Lung (tissue), 12 donors: Measurements from ENCODE around the gene RBM38. TPM values are rescaled to one million over a fixed set of nuclear protein-coding genes. Genes with fewer than 3 reads are reported as not detected.

Source experiments
- ATAC-seq: fragments of 200-7000 bp; cut with Tn5 transposase; one replicate; pipeline ENCODE4 v1.9.1; 2020; ENCODE audit warnings: moderate number of reproducible peaks; ENCODE audit not compliant: insufficient read depth, low FRiP score
- DNase-seq, 3 donors: peaks; one replicate each; pipeline ENCODE4 v3.0.0-alpha.2; 2013 to 2017
- H3K27ac ChIP-seq, 2 donors: one replicate each; pipeline ENCODE4 v1.5.1; 2013; ENCODE audit warnings: mild to moderate bottlenecking in 2 of 2, moderate library complexity in 2 of 2, control low read depth in 1 of 2, inconsistent platforms in 1 of 2, low read depth in 1 of 2, low read length in 1 of 2
- H3K27me3 ChIP-seq, 3 donors: one replicate each; pipeline ENCODE4 v1.5.1; 2013; ENCODE audit warnings: low read length in 2 of 3; ENCODE audit not compliant: control insufficient read depth in 3 of 3, insufficient read depth in 3 of 3
- H3K36me3 ChIP-seq, 4 donors: one replicate each; pipeline ENCODE4 v1.5.1; 2013; ENCODE audit warnings: low read length in 4 of 4, mild to moderate bottlenecking in 1 of 4, moderate library complexity in 1 of 4; ENCODE audit not compliant: control insufficient read depth in 4 of 4, insufficient read depth in 4 of 4
- H3K4me1 ChIP-seq, 5 donors: one replicate each; pipeline ENCODE4 v1.5.1; 2013; ENCODE audit warnings: low read length in 5 of 5, mild to moderate bottlenecking in 2 of 5, moderate library complexity in 1 of 5; ENCODE audit not compliant: control insufficient read depth in 5 of 5, insufficient read depth in 5 of 5
- H3K4me3 ChIP-seq: one replicate; pipeline ENCODE4 v1.5.1; 2013; ENCODE audit warnings: mild to moderate bottlenecking, control low read depth, moderate library complexity
- H3K9ac ChIP-seq, 2 donors: one replicate each; pipeline ENCODE4 v1.5.1; 2013; ENCODE audit warnings: low read length in 2 of 2, control low read depth in 1 of 2; ENCODE audit not compliant: insufficient read depth in 1 of 2
- H3K9me3 ChIP-seq, 4 donors: one replicate each; pipeline ENCODE4 v1.5.1; 2013; ENCODE audit warnings: low read length in 3 of 4, mild to moderate bottlenecking in 1 of 4, moderate library complexity in 1 of 4; ENCODE audit not compliant: control insufficient read depth in 4 of 4, insufficient read depth in 3 of 4
- WGBS, 2 donors: extraction: QIAGEN DNeasy Blood & Tissue Kit; methylation state at CpG; one replicate each; pipeline ENCODE4 v1.1.7; 2013; 5-methylcytosine and 5-hydroxymethylcytosine counted together
- polyA plus RNA-seq, 2 donors: library from polyadenylated mRNA; stranded (reverse); fragments of 200-250 nt; gene quantifications; one replicate each; pipeline ENCODE4 v1.2.1, GENCODE V29; 2013
- total RNA-seq, 2 donors: library from RNA; depleted of rRNA in 1 of 2; stranded (reverse); fragments of >200 nt in 1 of 2; gene quantifications; one replicate each; pipeline ENCODE4 v1.2.1, GENCODE V29; 2014 to 2021
- TF ChIP-seq, protein P1 (sequence below): IDR thresholded peaks from 2 replicates; pipeline ENCODE4 v1.5.1; 2012; ENCODE audit warnings: mild to moderate bottlenecking; ENCODE audit errors: control extremely low read depth, extremely low read depth
- donor health status: control.
- donor health status: control.
- donor health status: Bipolar disorder and iron deficiency.
- donor health status: healthy.
- donor health status: DM: yes; HTN: yes; CAD: no.

The RBM38 gene
- total and polyA plus RNA-seq, 4 donors = 23.1 to 38.6 (median 30.9) TPM

- TF ChIP-seq, protein P1, sequence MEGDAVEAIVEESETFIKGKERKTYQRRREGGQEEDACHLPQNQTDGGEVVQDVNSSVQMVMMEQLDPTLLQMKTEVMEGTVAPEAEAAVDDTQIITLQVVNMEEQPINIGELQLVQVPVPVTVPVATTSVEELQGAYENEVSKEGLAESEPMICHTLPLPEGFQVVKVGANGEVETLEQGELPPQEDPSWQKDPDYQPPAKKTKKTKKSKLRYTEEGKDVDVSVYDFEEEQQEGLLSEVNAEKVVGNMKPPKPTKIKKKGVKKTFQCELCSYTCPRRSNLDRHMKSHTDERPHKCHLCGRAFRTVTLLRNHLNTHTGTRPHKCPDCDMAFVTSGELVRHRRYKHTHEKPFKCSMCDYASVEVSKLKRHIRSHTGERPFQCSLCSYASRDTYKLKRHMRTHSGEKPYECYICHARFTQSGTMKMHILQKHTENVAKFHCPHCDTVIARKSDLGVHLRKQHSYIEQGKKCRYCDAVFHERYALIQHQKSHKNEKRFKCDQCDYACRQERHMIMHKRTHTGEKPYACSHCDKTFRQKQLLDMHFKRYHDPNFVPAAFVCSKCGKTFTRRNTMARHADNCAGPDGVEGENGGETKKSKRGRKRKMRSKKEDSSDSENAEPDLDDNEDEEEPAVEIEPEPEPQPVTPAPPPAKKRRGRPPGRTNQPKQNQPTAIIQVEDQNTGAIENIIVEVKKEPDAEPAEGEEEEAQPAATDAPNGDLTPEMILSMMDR = no peak
- WGBS, 2 donors = 95 to 96% methylated on average over 6 of the region's 6 CpGs
- Histone ChIP-seq H3K4me3 (no peak overlapping the region), H3K27me3 (no peaks in the 10 kb centered on the region), H3K27ac (no peak overlapping the region), H3K36me3 (peaks cover 0 to 2% (median 0%) of the 10 kb centered on the region in 4 donors), H3K9me3 (peaks cover 0 to 4% (median 0%) of the 10 kb centered on the region in 4 donors), H3K9ac (no peak overlapping the region), H3K4me1 (peaks cover 0 to 20% (median 7%) of the 10 kb centered on the region in 5 donors)
- DNase-seq (no peak), ATAC-seq (no peak)
Measured at GRCh38 chr20:57385940-57386339, 5.3 kb upstream of the RBM38 start.

DNA sequence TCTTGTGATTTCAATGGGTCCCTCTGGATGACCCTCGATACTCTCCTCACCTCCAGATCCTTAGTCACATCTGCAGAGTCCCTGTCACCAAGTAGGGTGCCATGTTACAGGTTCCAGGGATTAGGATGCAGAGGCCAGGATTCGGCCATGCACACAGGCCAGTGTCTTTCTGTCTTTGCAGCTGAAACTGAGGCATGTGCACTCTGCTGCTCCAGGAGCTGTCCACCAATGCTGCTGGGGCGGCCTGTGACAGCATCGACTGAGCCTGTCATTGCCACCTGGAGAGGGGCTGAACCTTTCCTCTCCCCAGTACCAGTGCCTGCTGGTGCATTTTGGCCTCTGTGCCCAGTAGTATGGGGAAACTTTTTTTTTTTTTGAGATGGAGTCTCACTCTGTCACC lies 4.4 kb upstream of the RBM38 start:
- H3K9ac ChIP-seq = no peak overlapping the region
- TF ChIP-seq, protein P1 = no peak
- peaks cover 0 to 2% (median 0%) of the 10 kb centered on the region in 4 donors for H3K36me3 ChIP-seq
- 96 to 99% methylated on average over 4 of the region's 4 CpGs for WGBS, 2 donors
- ATAC-seq = no peak
- DNase-seq = no peak
- H3K27ac ChIP-seq = no peak overlapping the region
- H3K27me3 ChIP-seq = no peaks in the 10 kb centered on the region
- H3K4me1 ChIP-seq = peaks cover 0 to 20% (median 7%) of the 10 kb centered on the region in 5 donors
- H3K9me3 ChIP-seq = peaks cover 0 to 4% (median 0%) of the 10 kb centered on the region in 4 donors
- no peak overlapping the region for H3K4me3 ChIP-seq

GRCh38 chr20:57387463-57387862 lies 3.7 kb upstream of the RBM38 start:
- DNase-seq = peak in 1 of 3 donors; percentile 8
- Histone ChIP-seq H3K27me3 (no peaks in the 10 kb centered on the region), H3K4me3 (no peak overlapping the region), H3K9me3 (peaks cover 0 to 4% (median 0%) of the 10 kb centered on the region in 4 donors), H3K36me3 (peaks cover 0 to 2% (median 0%) of the 10 kb centered on the region in 4 donors), H3K9ac (no peak overlapping the region), H3K4me1 (peaks cover 0 to 23% (median 11%) of the 10 kb centered on the region in 5 donors), H3K27ac (no peak overlapping the region)
- no peak for ATAC-seq
- TF ChIP-seq, protein P1 = no peak
- 95 to 98% methylated on average over 8 of the region's 8 CpGs for WGBS, 2 donors

DNA sequence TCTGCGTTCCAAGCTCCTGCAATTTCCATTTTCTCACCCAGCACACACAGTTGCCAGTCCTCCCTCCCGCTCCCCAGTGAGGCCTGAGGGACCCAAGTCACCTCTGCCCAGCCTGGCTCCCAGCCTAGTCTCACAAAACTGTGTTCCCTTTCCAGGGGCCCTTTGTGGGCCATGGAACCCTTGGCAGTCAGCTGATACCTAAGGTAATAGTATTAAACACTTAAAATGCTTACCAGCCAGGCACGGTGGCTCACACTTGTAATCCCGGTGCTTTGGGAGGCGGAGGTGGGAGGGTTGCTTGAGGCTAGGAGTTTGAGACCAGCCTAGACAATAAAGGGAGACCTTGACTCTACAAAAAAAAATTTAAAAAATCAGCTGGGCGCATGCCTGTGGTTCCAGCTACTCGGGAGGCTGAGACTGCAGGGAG lies 3.2 kb upstream of the RBM38 start:
- Histone ChIP-seq H3K36me3 (peaks cover 0 to 2% (median 0%) of the 10 kb centered on the region in 4 donors), H3K27me3 (no peaks in the 10 kb centered on the region), H3K4me1 (peaks cover 0 to 27% (median 11%) of the 10 kb centered on the region in 5 donors), H3K4me3 (no peak overlapping the region), H3K9ac (no peak overlapping the region), H3K9me3 (peaks cover 0 to 4% (median 0%) of the 10 kb centered on the region in 4 donors), H3K27ac (no peak overlapping the region)
- TF ChIP-seq, protein P1 = no peak
- no peak for ATAC-seq
- DNase-seq = peak in 1 of 3 donors; percentile 10
- 88 to 96% methylated on average over 7 of the region's 7 CpGs for WGBS, 2 donors
